RWPE2 (cell line): ENCODE results near the gene CCL25.

Source experiments
- ATAC-seq: fragments of 200-7000 bp; cut with Tn5 transposase; 3 replicates; pipeline ENCODE4 v1.9.1; 2021; ENCODE audit warnings: low read depth
- DNase-seq: peaks from one replicate; pipeline ENCODE4 v3.0.0-alpha.2; 2020; ENCODE audit warnings: low spot score
- H3K27ac ChIP-seq: fragments of 450-650 bp; 2 replicates; pipeline ENCODE4 v1.5.1; 2017; ENCODE audit warnings: mild to moderate bottlenecking; ENCODE audit not compliant: poor library complexity, severe bottlenecking
- H3K27me3 ChIP-seq: fragments of 250-450 bp; sonication (Bioruptor Pico); 2 replicates; pipeline ENCODE4 v1.5.1; 2021; ENCODE audit warnings: mild to moderate bottlenecking, moderate library complexity; ENCODE audit not compliant: insufficient read depth, poor library complexity, severe bottlenecking
- H3K36me3 ChIP-seq: fragments of 250-450 bp; sonication (Bioruptor Pico); 2 replicates; pipeline ENCODE4 v1.5.1; 2020; ENCODE audit warnings: low read depth, mild to moderate bottlenecking, moderate library complexity
- H3K4me1 ChIP-seq: fragments of 250-450 bp; sonication (Bioruptor Pico); 2 replicates; pipeline ENCODE4 v1.5.1; 2021; ENCODE audit warnings: mild to moderate bottlenecking, moderate library complexity; ENCODE audit not compliant: insufficient read depth, poor library complexity, severe bottlenecking
- H3K4me3 ChIP-seq: fragments of 250-450 bp; sonication (Bioruptor Pico); 2 replicates; pipeline ENCODE4 v1.5.1; 2021; ENCODE audit warnings: mild to moderate bottlenecking, moderate library complexity; ENCODE audit not compliant: severe bottlenecking
- H3K9me3 ChIP-seq: fragments of 250-450 bp; sonication (Bioruptor Pico); 2 replicates; pipeline ENCODE4 v1.5.1; 2021; ENCODE audit warnings: mild to moderate bottlenecking, moderate library complexity; ENCODE audit not compliant: severe bottlenecking
- TF ChIP-seq, protein P1 (sequence below): fragments of 450-650 bp; IDR thresholded peaks from one replicate; pipeline ENCODE4 v1.5.1; 2017; ENCODE audit warnings: mild to moderate bottlenecking, moderate library complexity; ENCODE audit not compliant: poor library complexity, severe bottlenecking

CCL25 gene

DNA sequence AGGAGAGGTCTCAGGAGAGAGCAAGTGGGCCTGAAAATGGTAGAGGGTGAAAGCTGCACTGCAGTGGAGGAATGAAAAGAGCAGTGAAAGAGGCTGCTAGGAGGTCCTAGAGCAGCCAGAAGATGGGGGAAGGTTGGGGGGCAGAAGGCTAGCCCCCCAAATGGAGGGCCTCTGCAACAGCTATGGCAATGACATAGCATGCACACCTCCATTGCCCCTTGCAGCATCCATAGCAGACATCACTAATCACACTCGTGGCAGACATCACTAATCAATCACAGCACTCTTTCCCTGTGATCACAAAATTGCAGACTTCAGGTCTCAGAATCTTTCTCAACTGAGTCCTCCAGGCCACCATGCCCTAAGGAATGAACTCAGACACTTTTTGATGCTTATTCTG lies 21.9 kb downstream of the CCL25 start:
- Histone ChIP-seq H3K27me3 (no peaks in the 10 kb centered on the region), H3K4me1 (no peaks in the 10 kb centered on the region), H3K27ac (no peak overlapping the region), H3K9me3 (peaks cover under 1% of the 10 kb centered on the region), H3K36me3 (no peaks in the 10 kb centered on the region), H3K4me3 (no peak overlapping the region)
- TF ChIP-seq, protein P1, sequence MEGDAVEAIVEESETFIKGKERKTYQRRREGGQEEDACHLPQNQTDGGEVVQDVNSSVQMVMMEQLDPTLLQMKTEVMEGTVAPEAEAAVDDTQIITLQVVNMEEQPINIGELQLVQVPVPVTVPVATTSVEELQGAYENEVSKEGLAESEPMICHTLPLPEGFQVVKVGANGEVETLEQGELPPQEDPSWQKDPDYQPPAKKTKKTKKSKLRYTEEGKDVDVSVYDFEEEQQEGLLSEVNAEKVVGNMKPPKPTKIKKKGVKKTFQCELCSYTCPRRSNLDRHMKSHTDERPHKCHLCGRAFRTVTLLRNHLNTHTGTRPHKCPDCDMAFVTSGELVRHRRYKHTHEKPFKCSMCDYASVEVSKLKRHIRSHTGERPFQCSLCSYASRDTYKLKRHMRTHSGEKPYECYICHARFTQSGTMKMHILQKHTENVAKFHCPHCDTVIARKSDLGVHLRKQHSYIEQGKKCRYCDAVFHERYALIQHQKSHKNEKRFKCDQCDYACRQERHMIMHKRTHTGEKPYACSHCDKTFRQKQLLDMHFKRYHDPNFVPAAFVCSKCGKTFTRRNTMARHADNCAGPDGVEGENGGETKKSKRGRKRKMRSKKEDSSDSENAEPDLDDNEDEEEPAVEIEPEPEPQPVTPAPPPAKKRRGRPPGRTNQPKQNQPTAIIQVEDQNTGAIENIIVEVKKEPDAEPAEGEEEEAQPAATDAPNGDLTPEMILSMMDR, result no peak
- ATAC-seq (no peak), DNase-seq (no peak)

DNA sequence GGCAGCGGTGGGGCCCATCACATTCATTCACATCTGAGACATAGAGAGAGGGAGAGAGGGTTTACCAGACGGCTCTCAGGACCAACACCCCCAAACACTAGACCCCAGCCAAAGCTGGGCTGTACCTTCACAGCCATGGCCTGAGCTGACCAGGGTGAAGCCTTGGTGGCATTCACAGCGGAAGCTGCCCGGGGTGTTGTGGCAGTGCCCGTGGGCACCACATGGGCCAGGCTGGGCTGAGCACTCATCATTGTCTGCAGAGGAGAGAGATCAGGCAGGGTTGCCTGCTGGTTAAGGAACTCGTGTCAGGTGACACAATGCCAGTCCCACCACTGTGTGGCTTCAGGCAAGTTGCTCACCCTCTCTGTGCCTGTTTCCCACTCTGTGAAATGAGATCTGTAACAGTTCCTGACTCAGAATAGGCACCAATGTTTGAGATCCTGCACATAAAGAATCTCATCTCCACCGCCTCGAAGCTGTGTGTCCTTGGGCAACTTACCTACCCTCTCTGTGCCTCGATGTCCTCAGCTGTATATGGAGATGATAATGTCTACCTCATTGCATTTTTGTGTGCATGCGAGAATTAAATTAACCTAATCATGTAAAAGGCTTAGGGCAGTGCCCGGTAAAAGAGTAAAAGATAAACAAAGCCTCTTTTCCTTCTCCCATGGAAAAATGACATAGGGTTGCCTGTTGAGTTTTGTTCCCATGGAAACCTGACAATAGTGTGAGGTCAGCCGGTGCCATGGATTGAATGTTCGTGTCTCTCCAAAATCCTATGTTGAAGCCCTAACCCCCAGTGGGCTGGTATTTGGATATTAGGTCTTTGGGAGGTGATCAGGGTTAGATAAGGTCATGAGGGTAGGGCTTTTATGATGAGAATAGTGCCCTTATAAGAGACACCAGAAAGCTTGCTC lies 22.9 kb downstream of the CCL25 start:
- ATAC-seq (no peak), DNase-seq (no peak)
- TF ChIP-seq, protein P1, result no peak
- H3K27ac ChIP-seq, result no peak overlapping the region
- no peaks in the 10 kb centered on the region for H3K4me1 ChIP-seq
- no peaks in the 10 kb centered on the region for H3K9me3 ChIP-seq
- H3K36me3 ChIP-seq, result no peaks in the 10 kb centered on the region
- H3K27me3 ChIP-seq, result no peaks in the 10 kb centered on the region
- H3K4me3 ChIP-seq, result no peak overlapping the region

DNA sequence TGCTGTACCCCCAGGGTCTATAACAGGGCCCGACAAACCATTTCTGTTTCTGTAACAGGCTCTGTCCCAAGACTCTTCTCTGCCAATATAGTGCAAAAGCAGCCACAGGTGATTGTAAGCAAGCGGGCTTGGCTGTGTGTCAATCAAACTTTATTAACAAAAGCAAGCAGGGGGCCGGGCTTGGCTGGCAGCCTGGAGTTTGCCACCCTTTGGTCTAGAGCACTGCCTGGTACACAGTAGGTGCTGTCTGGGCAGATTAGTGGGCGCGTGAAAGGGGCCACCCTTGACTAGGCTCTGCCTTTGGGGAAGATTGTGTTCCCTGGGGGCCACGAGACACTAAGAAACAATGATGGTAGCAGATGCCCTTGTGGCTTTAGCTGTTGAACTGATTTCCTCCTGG lies 27.4 kb downstream of the CCL25 start:
- ATAC-seq, result no peak
- DNase-seq, result no peak
- Histone ChIP-seq H3K27ac (no peak overlapping the region), H3K9me3 (no peaks in the 10 kb centered on the region), H3K27me3 (no peaks in the 10 kb centered on the region), H3K4me1 (no peaks in the 10 kb centered on the region), H3K4me3 (no peak overlapping the region), H3K36me3 (no peaks in the 10 kb centered on the region)
- TF ChIP-seq, protein P1, result no peak

DNA sequence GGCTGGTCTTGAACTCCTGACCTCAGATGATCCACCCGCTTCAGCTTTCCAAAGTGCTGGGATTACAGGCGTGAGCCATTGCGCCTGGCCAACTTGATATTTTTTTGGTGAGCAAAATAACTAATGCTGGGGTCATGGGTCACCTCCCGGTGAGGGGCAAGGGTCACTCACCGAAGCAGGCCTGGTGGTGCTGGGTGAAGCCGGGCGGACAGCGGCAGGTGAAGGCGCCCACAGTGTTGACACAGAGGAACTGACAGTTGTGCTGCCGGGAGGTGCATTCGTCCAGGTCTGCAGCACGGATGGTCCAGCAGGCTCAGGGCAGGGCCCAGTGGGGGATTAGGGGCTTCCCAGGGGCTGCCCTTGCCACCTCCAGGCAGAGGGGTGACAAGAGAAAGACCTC lies 28.3 kb downstream of the CCL25 start:
- Histone ChIP-seq H3K36me3 (no peaks in the 10 kb centered on the region), H3K4me3 (no peak overlapping the region), H3K9me3 (no peaks in the 10 kb centered on the region), H3K27ac (no peak overlapping the region), H3K4me1 (no peaks in the 10 kb centered on the region), H3K27me3 (no peaks in the 10 kb centered on the region)
- ATAC-seq (no peak), DNase-seq (no peak)
- TF ChIP-seq, protein P1, result no peak
